Lower leg skin (tissue), 3 donors: ENCODE measurements around the gene PDGFC.

Experiments
- CTCF ChIP-seq, 3 donors: fragments of 450-650 bp; IDR thresholded peaks; one replicate each; pipeline ENCODE4 v1.5.1; 2016; ENCODE audit warnings: antibody characterized with exemption in 3 of 3, mild to moderate bottlenecking in 3 of 3, moderate library complexity in 2 of 3
- POLR2A ChIP-seq, 2 donors: fragments of 450-650 bp; IDR thresholded peaks; one replicate each; pipeline ENCODE4 v1.6.1; 2016 to 2017; ENCODE audit warnings: antibody characterized with exemption in 2 of 2, mild to moderate bottlenecking in 1 of 2, moderate library complexity in 1 of 2

GRCh38 chr4:157010630-157011029 lies 39.0 kb upstream of the PDGFC start:
- no peak for TF ChIP-seq POLR2A (IDR thresholded peaks at IDR 0.05)
- no peak for TF ChIP-seq CTCF (IDR thresholded peaks at IDR 0.05)
